GM10248 (cell line): ENCODE results near the gene RPH3AL.

Experiments
- CTCF ChIA-PET: fragments of 300-600 bp; sonication (Branson Sonifier 250); formaldehyde crosslinking; extraction: SDS; loops from one replicate; lab custom pipeline; 2021; ENCODE audit warnings: antibody characterized with exemption; lab: Yijun Ruan, JAX
- POLR2A ChIA-PET: fragments of 350-650 bp; sonication (Branson Sonifier 250); formaldehyde crosslinking; extraction: SDS; loops from one replicate; lab custom pipeline; 2020; ENCODE audit warnings: antibody characterized with exemption; lab: Yijun Ruan, JAX
- DNase-seq: peaks from one replicate; pipeline ENCODE4 v3.0.0; 2012; ENCODE audit errors: extremely low spot score
- TF ChIP-seq, protein P1 (sequence below): IDR thresholded peaks from 2 replicates; pipeline ENCODE4 v1.5.1; 2012; ENCODE audit warnings: mild to moderate bottlenecking, low read depth; ENCODE audit errors: extremely low read depth, missing control alignments, control extremely low read depth

RPH3AL gene

DNA sequence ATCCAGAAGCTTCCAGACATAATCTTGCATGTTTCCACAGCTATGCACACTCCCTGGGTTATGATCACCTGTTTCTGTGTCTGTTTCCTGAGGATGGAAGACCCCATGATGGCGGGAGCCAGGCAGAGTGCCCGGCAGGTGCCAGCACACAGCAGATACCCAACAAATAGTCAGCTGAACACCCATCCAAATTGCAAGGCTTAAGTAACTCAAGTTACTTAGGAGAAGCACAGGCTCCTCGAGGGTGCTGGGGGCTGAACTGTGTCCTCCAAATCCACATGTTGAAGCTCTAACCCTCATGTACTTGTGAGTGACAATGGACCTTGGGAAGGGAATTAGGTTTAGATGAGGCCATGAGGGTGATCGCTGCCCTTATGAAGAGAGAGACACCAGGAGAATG is 91.7 kb downstream of the RPH3AL start:
- TF ChIP-seq, protein P1, sequence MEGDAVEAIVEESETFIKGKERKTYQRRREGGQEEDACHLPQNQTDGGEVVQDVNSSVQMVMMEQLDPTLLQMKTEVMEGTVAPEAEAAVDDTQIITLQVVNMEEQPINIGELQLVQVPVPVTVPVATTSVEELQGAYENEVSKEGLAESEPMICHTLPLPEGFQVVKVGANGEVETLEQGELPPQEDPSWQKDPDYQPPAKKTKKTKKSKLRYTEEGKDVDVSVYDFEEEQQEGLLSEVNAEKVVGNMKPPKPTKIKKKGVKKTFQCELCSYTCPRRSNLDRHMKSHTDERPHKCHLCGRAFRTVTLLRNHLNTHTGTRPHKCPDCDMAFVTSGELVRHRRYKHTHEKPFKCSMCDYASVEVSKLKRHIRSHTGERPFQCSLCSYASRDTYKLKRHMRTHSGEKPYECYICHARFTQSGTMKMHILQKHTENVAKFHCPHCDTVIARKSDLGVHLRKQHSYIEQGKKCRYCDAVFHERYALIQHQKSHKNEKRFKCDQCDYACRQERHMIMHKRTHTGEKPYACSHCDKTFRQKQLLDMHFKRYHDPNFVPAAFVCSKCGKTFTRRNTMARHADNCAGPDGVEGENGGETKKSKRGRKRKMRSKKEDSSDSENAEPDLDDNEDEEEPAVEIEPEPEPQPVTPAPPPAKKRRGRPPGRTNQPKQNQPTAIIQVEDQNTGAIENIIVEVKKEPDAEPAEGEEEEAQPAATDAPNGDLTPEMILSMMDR = no peak
- POLR2A ChIA-PET = no interaction called here
- CTCF ChIA-PET = interaction anchor here (1.2 to 1.3 kb wide), 2 partner anchors 20 to 30 kb away, joined by 3 to 4 read pairs; no protein-coding TSS in a partner anchor
- DNase-seq = no peak

DNA sequence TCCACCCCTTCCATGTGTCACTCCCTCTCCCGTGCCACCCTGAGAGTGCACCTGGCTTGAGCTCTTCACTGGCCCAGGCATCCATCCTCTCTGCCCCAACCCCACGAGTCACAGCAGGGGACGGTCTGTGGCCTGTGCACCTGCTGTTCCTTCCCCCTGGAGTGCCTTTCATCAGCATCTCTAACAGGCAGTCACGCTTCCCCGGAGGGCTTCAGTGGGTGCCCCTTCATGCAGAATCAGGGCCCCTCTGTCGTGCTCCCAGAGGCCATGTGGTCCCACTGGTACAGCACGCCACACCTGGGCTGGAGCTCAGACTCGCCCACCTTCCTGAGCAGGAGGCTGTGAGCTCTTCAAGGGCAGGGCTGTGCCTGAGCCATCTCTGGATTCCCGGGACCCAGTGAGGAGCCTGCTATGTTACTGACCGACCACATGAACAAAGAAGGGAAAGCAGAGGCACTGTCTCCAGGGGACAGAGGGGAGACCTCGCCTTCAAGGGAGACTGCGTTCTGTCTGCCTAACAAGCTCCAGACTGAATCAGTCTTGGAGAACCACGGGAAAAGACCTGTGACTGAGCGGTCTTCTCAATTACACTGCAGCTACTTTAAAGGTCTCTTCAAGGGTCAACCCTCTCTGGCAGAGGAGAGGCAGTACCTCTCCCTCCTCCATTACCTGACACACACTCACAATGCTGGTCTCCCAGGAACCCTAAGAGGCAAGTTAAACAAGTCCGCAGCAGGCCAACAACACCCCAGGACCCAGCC is 92.4 kb downstream of the RPH3AL start:
- no peak for DNase-seq
- ChIA-PET CTCF (interaction anchor here (1.2 to 1.3 kb wide), 2 partner anchors 20 to 31 kb away, joined by 3 to 4 read pairs; no protein-coding TSS in a partner anchor), POLR2A (no interaction called here)
- TF ChIP-seq, protein P1 = no peak

DNA sequence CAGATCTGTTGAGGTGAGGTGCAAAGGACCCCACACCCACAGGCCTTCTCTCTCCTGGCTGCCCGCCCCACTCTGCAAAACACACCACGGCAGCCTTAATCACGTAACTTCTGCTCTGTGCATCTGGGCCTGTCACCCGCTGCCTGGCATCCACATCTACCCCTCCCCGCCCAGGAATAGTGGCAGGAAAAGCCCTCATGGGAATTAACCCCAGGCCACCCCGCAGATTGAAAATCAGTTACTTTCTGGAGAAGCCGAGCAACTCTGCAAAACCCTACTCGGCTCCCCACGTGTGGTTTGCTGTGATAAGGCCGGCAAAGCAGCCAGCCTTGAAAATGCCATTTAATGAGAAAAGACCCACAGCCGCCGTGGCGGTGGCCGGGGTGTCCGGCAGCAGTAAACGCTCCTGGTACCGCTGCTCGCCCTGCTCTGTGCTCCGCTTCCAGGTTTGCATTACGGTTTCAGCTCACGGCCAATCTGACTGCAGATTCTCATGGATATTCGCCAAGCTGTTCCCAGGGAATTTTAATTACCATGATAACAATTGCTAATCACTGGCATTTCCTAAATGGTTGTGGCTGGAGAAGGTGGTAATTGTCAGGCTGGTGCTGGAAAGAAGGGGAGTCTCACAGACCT is 93.1 kb downstream of the RPH3AL start:
- TF ChIP-seq, protein P1 = no peak
- DNase-seq = no peak
- CTCF ChIA-PET = interaction anchor here (1.3 kb wide), 1 partner anchor 32 kb away, joined by 4 read pairs; no protein-coding TSS in a partner anchor
- POLR2A ChIA-PET = no interaction called here

GRCh38 chr17:258906-259305 is 93.7 kb downstream of the RPH3AL start:
- TF ChIP-seq, protein P1 = no peak
- ChIA-PET CTCF (no interaction called here), POLR2A (no interaction called here)
- no peak for DNase-seq

DNA sequence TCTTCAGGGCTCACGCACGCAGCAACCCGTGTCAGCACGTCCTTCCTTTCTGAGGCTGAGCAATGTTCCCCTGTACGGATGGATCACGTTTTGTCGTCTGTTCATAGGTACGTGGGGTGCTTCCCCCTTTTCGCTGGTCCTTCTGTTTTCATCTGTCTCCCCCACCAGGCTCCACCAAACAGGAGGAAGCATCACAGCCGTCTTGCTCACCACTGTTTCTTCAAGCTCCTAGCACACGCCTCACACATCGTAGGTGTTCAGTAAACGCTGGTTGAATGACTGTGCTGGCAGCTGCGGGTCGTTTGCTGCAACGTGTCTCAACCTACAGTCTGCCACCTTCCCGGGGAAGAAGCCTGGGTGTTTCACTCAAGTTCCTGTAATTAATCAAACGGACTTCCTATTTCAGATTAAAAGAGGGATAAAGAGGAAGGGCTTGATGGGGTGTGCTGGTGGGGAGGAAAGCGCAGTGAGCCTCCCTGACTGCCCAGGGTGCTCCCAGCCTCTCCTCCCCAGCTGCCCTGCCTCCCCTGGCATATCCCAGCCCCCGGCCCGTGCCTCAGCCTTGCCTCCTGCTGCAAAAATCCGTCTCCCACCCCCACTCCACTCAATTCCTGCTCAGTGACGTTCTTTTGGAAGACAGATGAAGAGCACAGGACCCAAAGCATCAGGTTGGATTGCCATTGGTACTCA is 94.4 kb downstream of the RPH3AL start:
- ChIA-PET POLR2A (no interaction called here), CTCF (no interaction called here)
- no peak for DNase-seq
- TF ChIP-seq, protein P1 = no peak

DNA sequence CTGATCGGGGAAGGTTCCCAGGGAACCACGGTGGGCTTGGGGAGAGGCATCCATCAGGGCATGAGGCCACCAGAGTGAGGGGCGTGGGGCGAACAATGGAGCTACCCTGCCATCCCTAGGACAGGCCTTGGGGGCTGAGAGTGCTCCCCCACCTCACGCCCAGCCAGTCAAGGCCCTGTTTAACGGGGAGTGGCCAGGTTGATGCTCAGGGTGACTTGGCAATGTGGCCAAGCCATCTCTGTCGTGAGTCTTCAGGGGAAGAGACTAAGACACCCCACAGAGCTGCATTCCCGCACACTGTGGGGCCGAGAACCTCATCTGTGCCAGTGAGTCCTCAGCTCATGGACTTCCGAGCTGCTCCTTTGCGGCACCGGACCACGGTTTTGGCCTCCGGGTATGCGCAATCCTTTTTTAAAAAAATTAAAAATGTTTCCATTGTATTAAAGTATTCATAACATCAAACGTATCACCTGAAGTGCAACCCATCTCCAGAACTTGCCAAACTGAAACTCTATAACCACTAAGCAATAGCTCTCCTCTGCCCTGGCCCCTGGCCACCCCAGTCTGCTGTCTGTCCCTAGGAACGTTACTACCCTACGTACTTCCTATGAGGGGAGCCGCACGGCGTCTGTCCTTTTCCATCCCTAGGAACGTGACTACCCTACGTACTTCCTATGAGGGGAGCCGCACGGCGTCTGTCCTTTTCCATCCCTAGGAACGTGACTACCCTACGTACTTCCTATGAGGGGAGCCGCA is 99.3 kb downstream of the RPH3AL start:
- POLR2A ChIA-PET = no interaction called here
- CTCF ChIA-PET = no interaction called here
- no peak for DNase-seq
- TF ChIP-seq, protein P1 = no peak
